ENCODE results near the gene MTG1.

The MTG1 gene

GRCh38 chr10:133355991-133356390, 38.0 kb upstream of the MTG1 start:
- TF ChIP-seq SNAI2 (CRISPR knock-in tag; IDR thresholded peaks at IDR 0.05) = no peak
- TF ChIP-seq, protein P1, sequence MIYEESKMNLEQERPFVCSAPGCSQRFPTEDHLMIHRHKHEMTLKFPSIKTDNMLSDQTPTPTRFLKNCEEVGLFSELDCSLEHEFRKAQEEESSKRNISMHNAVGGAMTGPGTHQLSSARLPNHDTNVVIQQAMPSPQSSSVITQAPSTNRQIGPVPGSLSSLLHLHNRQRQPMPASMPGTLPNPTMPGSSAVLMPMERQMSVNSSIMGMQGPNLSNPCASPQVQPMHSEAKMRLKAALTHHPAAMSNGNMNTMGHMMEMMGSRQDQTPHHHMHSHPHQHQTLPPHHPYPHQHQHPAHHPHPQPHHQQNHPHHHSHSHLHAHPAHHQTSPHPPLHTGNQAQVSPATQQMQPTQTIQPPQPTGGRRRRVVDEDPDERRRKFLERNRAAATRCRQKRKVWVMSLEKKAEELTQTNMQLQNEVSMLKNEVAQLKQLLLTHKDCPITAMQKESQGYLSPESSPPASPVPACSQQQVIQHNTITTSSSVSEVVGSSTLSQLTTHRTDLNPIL (CRISPR knock-in tag; IDR thresholded peaks at IDR 0.05; ENCODE audit: low read depth) = no peak
- no peak for TF ChIP-seq OSR1 (CRISPR knock-in tag; IDR thresholded peaks at IDR 0.05)
- no peak for TF ChIP-seq ARNTL (CRISPR knock-in tag; IDR thresholded peaks at IDR 0.05; ENCODE audit: borderline replicate concordance, low read depth)
- no peak for ATAC-seq

GRCh38 chr10:133356549-133357284, 37.2 kb upstream of the MTG1 start:
- no peak for TF ChIP-seq PATZ1 (CRISPR knock-in tag; IDR thresholded peaks at IDR 0.05; ENCODE audit: borderline replicate concordance)
- no peak for TF ChIP-seq GLIS3 (CRISPR knock-in tag; IDR thresholded peaks at IDR 0.05)
- no peak for TF ChIP-seq TCF4 (CRISPR knock-in tag; IDR thresholded peaks at IDR 0.05; ENCODE audit: borderline replicate concordance)
- no peak for TF ChIP-seq ISL1 (CRISPR knock-in tag; IDR thresholded peaks at IDR 0.05)
- no peak for TF ChIP-seq ZFP3 (CRISPR knock-in tag; IDR thresholded peaks at IDR 0.05)
- TF ChIP-seq ESRRG (CRISPR knock-in tag; IDR thresholded peaks at IDR 0.05) = no peak
- TF ChIP-seq SNAI2 (CRISPR knock-in tag; IDR thresholded peaks at IDR 0.05) = no peak
- TF ChIP-seq OSR1 (CRISPR knock-in tag; IDR thresholded peaks at IDR 0.05) = no peak
- no peak for TF ChIP-seq ZNF70 (CRISPR knock-in tag; IDR thresholded peaks at IDR 0.05)
- TF ChIP-seq ARNTL (CRISPR knock-in tag; IDR thresholded peaks at IDR 0.05; ENCODE audit: borderline replicate concordance, low read depth) = no peak
- peak; percentile 11 for ATAC-seq

- ATAC-seq = peak; percentile 74
Measured at GRCh38 chr10:133357285-133358161, 36.4 kb upstream of the MTG1 start, which contains the start of gene FUOM. Gene FUOM (minus strand): TSS chr10:133358019. CDS start chr10:133358007, 12 bp downstream.

GRCh38 chr10:133358162-133358924, 35.6 kb upstream of the MTG1 start:
- TF ChIP-seq TOX (CRISPR knock-in tag; IDR thresholded peaks at IDR 0.05; ENCODE audit: borderline replicate concordance) (no peak), SNAI2 (CRISPR knock-in tag; IDR thresholded peaks at IDR 0.05) (no peak), ZNF8 (CRISPR knock-in tag; IDR thresholded peaks at IDR 0.05) (no peak), ARNTL (CRISPR knock-in tag; IDR thresholded peaks at IDR 0.05; ENCODE audit: borderline replicate concordance, low read depth) (no peak), ZNF565 (CRISPR knock-in tag; conservative IDR thresholded peaks at IDR 0.05; ENCODE audit: low read depth) (no peak), GLIS3 (CRISPR knock-in tag; IDR thresholded peaks at IDR 0.05) (no peak), ZFP3 (CRISPR knock-in tag; IDR thresholded peaks at IDR 0.05) (no peak), PATZ1 (CRISPR knock-in tag; IDR thresholded peaks at IDR 0.05; ENCODE audit: borderline replicate concordance) (no peak), RARB (CRISPR knock-in tag; IDR thresholded peaks at IDR 0.05) (no peak), OSR1 (CRISPR knock-in tag; IDR thresholded peaks at IDR 0.05) (no peak), BACH2 (CRISPR knock-in tag; IDR thresholded peaks at IDR 0.05; ENCODE audit: borderline replicate concordance) (no peak), ZC3H10 (CRISPR knock-in tag; IDR thresholded peaks at IDR 0.05) (no peak), ZNF70 (CRISPR knock-in tag; IDR thresholded peaks at IDR 0.05) (no peak), TCF4 (CRISPR knock-in tag; IDR thresholded peaks at IDR 0.05; ENCODE audit: borderline replicate concordance) (no peak), CSDC2 (CRISPR knock-in tag; IDR thresholded peaks at IDR 0.05) (no peak)
- TF ChIP-seq, protein P2, sequence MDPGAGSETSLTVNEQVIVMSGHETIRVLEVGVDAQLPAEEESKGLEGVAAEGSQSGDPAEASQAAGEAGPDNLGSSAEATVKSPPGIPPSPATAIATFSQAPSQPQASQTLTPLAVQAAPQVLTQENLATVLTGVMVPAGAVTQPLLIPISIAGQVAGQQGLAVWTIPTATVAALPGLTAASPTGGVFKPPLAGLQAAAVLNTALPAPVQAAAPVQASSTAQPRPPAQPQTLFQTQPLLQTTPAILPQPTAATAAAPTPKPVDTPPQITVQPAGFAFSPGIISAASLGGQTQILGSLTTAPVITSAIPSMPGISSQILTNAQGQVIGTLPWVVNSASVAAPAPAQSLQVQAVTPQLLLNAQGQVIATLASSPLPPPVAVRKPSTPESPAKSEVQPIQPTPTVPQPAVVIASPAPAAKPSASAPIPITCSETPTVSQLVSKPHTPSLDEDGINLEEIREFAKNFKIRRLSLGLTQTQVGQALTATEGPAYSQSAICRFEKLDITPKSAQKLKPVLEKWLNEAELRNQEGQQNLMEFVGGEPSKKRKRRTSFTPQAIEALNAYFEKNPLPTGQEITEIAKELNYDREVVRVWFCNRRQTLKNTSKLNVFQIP (CRISPR knock-in tag; IDR thresholded peaks at IDR 0.05; ENCODE audit: borderline replicate concordance, low read depth) = no peak
- TF ChIP-seq, protein P3, sequence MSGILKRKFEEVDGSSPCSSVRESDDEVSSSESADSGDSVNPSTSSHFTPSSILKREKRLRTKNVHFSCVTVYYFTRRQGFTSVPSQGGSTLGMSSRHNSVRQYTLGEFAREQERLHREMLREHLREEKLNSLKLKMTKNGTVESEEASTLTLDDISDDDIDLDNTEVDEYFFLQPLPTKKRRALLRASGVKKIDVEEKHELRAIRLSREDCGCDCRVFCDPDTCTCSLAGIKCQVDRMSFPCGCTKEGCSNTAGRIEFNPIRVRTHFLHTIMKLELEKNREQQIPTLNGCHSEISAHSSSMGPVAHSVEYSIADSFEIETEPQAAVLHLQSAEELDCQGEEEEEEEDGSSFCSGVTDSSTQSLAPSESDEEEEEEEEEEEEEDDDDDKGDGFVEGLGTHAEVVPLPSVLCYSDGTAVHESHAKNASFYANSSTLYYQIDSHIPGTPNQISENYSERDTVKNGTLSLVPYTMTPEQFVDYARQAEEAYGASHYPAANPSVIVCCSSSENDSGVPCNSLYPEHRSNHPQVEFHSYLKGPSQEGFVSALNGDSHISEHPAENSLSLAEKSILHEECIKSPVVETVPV (CRISPR knock-in tag; IDR thresholded peaks at IDR 0.05) = no peak
- TF ChIP-seq, protein P1 (CRISPR knock-in tag; IDR thresholded peaks at IDR 0.05; ENCODE audit: low read depth) = no peak
- ATAC-seq = no peak

More at GRCh38 chr10:133357285-133358161, 36.4 kb upstream of the MTG1 start, which contains the start of gene FUOM:
- TF ChIP-seq BACH2 (CRISPR knock-in tag; IDR thresholded peaks at IDR 0.05; ENCODE audit: borderline replicate concordance) (no peak), ESRRG (CRISPR knock-in tag; IDR thresholded peaks at IDR 0.05) (no peak), ZNF8 (CRISPR knock-in tag; IDR thresholded peaks at IDR 0.05) (no peak), OSR1 (CRISPR knock-in tag; IDR thresholded peaks at IDR 0.05) (no peak), SNAI2 (CRISPR knock-in tag; IDR thresholded peaks at IDR 0.05) (no peak), PPARA (CRISPR knock-in tag; IDR thresholded peaks at IDR 0.05; ENCODE audit: borderline replicate concordance) (no peak)

All from SK-N-SH treated with all-trans-retinoic acid at 6 μM for 48 hours (cell line).